SK-N-DZ (cell line): ENCODE data around the gene RARA.
A peak's percentile ranks its signal among the peaks of the same experiment; 100 is the strongest.
"Not testable (repeated sequence)": the region's sequence is repeated elsewhere in the genome, so short reads cannot be mapped to it uniquely, and the experiment has no call there.

Source experiments
- DNase-seq: peaks from one replicate; pipeline ENCODE4 v3.0.0-alpha.2; 2015; ENCODE audit warnings: low spot score

RARA gene

GRCh38 chr17:40297511-40297910 is 11.5 kb upstream of the RARA start:
- DNase-seq: no peak

- DNase-seq: no peak
Measured at GRCh38 chr17:40298726-40299125, 10.3 kb upstream of the RARA start.

- DNase-seq: not testable (repeated sequence)
Measured at GRCh38 chr17:40299159-40299757, 9.7 kb upstream of the RARA start.

- no peak for DNase-seq
Measured at GRCh38 chr17:40301315-40301714, 7.7 kb upstream of the RARA start.

GRCh38 chr17:40303009-40303657 is 5.8 kb upstream of the RARA start:
- DNase-seq: peak; percentile 85

- peak; percentile 98 for DNase-seq
Measured at GRCh38 chr17:40303708-40304551, 5.0 kb upstream of the RARA start.

- DNase-seq: not testable (repeated sequence)
Measured at GRCh38 chr17:40304552-40304863, 4.5 kb upstream of the RARA start.

- not testable (repeated sequence) for DNase-seq
Measured at GRCh38 chr17:40304866-40305265, 4.1 kb upstream of the RARA start.

- DNase-seq: no peak
Measured at GRCh38 chr17:40306395-40306794, 2.6 kb upstream of the RARA start.

- peak; percentile 92 for DNase-seq
Measured at GRCh38 chr17:40307001-40307730, 1.8 kb upstream of the RARA start.

- DNase-seq: no peak
Measured at GRCh38 chr17:40307740-40308239, 1.2 kb upstream of the RARA start.

GRCh38 chr17:40309949-40310510 is 1.1 kb downstream of the RARA start:
- no peak for DNase-seq

- peak; percentile 89 for DNase-seq
Measured at GRCh38 chr17:40310882-40311391, 2.0 kb downstream of the RARA start.

GRCh38 chr17:40311575-40311974 is 2.6 kb downstream of the RARA start:
- no peak for DNase-seq

- no peak for DNase-seq
Measured at GRCh38 chr17:40312131-40312731, 3.3 kb downstream of the RARA start.

- DNase-seq: no peak
Measured at GRCh38 chr17:40312893-40313667, 4.1 kb downstream of the RARA start.

- DNase-seq: no peak
Measured at GRCh38 chr17:40313668-40314583, 4.9 kb downstream of the RARA start.

GRCh38 chr17:40314584-40314956 is 5.6 kb downstream of the RARA start:
- DNase-seq: no peak

GRCh38 chr17:40315206-40315605 is 6.2 kb downstream of the RARA start:
- no peak for DNase-seq
